HS-5 (cell line): ENCODE data around the gene DAAM1.

Experiments used
- DNase-seq: peaks from one replicate; pipeline ENCODE4 v3.0.0-alpha.2; 2012; ENCODE audit warnings: low read depth

DAAM1 gene

GRCh38 chr14:59221568-59221967 is 33.1 kb downstream of the DAAM1 start:
- DNase-seq = no peak

- DNase-seq = no peak
Observed at GRCh38 chr14:59224341-59224740, 35.9 kb downstream of the DAAM1 start.

- DNase-seq = no peak
Observed at GRCh38 chr14:59225281-59225680, 36.8 kb downstream of the DAAM1 start.

GRCh38 chr14:59228421-59228820 is 40.0 kb downstream of the DAAM1 start:
- DNase-seq = no peak

GRCh38 chr14:59229653-59230406 is 41.4 kb downstream of the DAAM1 start:
- no peak for DNase-seq

- DNase-seq = no peak
Observed at GRCh38 chr14:59236195-59236594, 47.7 kb downstream of the DAAM1 start.

- DNase-seq = no peak
Observed at GRCh38 chr14:59238216-59238615, 49.7 kb downstream of the DAAM1 start.

GRCh38 chr14:59239022-59239421 is 50.6 kb downstream of the DAAM1 start:
- DNase-seq = no peak

GRCh38 chr14:59240356-59240755 is 51.9 kb downstream of the DAAM1 start:
- DNase-seq = no peak

- DNase-seq = no peak
Observed at GRCh38 chr14:59241121-59241520, 52.7 kb downstream of the DAAM1 start.

GRCh38 chr14:59243174-59243573 is 54.7 kb downstream of the DAAM1 start:
- DNase-seq = no peak

- DNase-seq = no peak
Observed at GRCh38 chr14:59244581-59244980, 56.1 kb downstream of the DAAM1 start.

GRCh38 chr14:59245809-59246295 is 57.4 kb downstream of the DAAM1 start:
- DNase-seq = no peak

- DNase-seq = no peak
Observed at GRCh38 chr14:59246566-59246965, 58.1 kb downstream of the DAAM1 start.

- no peak for DNase-seq
Observed at GRCh38 chr14:59247801-59248584, 59.5 kb downstream of the DAAM1 start.

- no peak for DNase-seq
Observed at GRCh38 chr14:59249029-59249428, 60.6 kb downstream of the DAAM1 start.

GRCh38 chr14:59251811-59252771 is 63.6 kb downstream of the DAAM1 start:
- no peak for DNase-seq

- no peak for DNase-seq
Observed at GRCh38 chr14:59252772-59253500, 64.5 kb downstream of the DAAM1 start.

GRCh38 chr14:59253527-59253926 is 65.1 kb downstream of the DAAM1 start:
- DNase-seq = no peak

GRCh38 chr14:59254146-59254910 is 65.9 kb downstream of the DAAM1 start:
- no peak for DNase-seq
